Measurements from ENCODE around the gene EN2.

EN2 gene

DNA sequence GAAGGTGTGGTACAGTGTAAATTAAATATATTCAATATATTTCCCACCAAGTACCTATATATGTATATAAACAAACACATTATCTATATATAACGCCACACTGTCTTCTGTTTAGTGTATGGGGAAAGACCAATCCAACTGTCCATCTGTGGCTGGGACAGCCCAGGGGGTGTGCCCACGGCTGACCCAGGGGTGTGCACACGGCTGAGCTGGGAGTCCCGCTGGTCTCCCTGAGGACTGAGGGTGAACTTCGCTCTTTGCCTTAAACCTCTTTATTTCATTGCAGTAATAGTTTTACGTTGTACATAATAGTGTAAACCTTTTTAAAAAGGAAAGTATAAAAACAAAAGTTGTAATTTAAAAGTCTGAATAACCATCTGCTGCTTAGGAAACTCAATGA is 6.3 kb downstream of the EN2 start:
- no peak for DNase-seq (ENCODE audit: low read depth, low spot score)

DNA sequence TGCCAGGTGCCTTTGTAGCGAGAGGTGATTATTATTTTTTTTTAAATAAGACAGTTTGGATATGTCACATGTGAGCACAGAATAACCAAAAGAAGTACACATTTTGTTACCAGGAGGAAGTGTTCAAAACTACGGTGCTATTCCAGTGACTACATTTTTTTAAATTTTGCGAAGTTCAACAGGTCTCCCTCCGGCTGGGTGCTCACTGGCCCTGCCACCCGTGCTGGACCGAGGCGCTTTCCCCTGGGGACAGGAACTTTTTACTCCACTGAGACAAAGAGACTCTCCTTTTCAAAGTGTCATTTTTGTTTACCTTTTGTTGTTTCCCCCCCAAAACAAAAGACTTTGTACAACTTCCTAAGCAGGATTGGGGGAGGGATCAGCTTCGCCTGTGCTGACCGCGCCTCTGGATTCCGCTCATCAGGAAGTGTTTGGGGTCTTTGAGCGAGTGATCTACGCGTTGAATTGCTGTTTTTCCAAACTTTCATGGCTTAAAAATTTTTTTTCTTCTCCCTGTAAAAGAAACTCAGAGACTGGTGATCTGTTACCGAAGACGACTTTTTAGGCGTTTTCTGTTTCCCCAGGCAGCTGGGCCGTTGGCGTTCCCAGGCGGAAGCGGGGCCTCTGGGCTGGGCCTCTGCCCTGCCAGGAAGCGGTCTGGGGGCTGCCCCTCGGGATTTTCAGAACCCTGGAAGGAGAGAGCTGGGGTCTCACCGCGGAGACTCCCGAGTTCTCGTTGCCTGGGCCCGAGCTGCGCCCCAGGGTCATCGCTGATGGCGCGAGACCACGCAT is 7.2 kb downstream of the EN2 start:
- DNase-seq (ENCODE audit: low read depth, low spot score): no peak

DNA sequence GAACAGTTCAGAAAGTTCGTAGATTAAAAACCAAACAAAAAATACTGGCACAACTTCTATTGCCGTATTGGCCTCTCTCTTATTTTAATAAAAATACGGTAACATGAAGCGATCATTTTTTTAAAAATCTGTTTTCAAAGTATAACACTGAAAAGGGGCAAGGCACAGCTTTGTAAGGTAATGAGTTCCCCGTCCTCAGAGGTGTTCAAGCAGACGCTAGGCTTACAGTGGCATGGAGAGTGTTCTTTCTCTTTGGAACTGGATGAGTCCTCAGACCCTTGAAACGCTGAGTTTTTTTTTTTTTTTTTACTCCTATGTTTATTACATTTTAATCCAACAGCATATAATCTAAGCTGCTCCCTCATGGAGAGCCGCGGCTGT is 7.8 kb downstream of the EN2 start:
- no peak for DNase-seq (ENCODE audit: low read depth, low spot score)

DNA sequence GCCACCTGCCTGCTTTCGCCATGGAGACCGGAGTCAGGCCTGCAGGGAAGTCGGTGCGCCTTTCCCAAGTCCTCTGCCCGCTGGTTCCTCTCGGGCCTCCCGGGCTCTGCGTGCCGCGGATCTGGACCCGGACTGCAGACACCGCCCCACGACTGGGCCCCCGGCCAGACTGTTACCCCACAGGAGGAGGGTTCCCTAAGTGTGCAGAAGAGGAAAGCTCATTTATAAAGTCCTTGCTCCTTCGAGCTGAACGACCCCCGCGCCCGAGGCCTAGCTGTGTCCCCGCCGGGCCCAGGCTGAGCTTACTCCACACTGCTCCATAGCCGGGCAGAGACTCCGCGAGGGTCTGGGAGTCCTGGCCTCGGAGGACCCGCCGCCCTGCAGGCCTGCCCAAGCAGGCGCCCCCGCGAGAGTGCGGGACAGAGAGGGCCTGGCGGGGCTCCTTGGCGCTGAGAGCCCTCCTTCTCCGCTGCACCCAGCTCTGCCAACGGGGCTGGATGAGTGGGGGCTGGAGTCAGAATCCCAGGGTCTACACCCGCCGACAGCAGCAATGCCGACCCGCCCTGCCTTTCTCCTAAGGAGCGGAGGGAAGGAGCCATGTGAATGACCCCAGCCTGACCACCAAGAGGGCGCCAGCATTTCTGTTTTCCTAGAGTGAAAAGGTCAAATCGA is 8.3 kb downstream of the EN2 start:
- DNase-seq (ENCODE audit: low read depth, low spot score): no peak

GRCh38 chr7:155466814-155467733 is 9.1 kb downstream of the EN2 start:
- DNase-seq (ENCODE audit: low read depth, low spot score): peak; percentile 27

DNA sequence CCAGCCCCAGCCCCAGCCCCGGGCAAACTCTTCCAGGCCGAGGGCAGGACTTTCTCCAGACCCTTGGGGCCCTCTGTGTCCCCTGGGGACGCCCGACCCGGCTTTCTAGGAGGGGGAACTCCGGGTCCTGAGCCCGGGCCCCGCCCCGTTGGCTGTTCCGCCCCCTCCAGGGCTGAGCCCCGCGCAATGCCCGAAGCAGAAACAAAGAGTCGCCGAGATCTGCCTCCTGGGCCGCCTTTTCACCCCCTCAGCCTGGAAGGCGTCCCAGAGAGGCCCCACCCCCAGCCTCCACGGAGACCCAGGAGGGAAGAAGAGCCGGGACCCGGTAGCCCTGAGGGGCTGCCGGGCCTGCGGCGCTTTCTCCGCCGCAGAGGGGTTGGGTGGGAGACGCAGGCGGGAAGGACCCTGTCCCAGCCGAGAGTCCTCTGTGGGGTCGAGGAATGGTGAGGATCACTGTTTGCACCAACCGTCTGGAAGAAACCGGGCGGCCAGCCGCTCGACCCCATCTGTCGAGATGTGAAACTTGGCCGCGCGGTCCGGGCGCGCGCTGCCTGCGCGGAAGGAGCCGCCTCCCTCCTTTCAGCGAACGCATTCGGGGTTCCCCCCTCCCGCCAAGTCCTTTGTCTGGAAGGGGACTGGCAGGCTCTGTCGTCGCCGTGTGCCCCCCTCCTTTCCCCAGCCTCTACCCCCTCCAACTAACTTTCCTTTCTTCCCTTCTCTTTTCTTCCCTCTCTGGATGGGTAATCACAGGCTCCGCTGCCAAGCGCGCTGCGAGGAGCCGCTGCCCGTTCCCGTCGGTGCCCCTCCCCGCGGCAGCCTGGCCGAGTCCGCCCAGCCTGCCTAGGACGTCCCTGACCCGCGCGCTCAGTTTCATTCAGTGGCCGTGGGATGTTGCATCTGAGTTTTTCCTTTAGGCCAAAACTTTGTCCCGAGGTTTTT is 10.2 kb downstream of the EN2 start:
- DNase-seq (ENCODE audit: low read depth, low spot score): peak; percentile 28

DNA sequence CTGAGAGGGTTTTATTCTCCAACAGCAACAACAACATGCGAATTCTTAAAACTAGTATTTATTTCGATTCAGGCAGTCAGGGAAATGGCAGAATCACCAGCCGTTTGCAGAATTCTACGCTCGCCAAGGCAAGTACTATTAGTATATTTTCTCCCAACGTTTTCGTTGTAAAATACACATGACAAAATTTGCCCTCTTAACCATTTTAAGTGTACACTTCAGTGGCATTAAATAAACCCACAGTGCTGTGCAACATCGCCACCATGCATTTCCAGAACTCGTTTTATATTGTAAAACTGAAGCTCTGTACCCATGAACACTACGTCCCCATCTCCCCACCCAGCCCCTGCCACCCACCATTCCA is 10.8 kb downstream of the EN2 start:
- DNase-seq (ENCODE audit: low read depth, low spot score): no peak

- DNase-seq (ENCODE audit: low read depth, low spot score): no peak
Observed at GRCh38 chr7:155469311-155470185, 11.6 kb downstream of the EN2 start.

DNA sequence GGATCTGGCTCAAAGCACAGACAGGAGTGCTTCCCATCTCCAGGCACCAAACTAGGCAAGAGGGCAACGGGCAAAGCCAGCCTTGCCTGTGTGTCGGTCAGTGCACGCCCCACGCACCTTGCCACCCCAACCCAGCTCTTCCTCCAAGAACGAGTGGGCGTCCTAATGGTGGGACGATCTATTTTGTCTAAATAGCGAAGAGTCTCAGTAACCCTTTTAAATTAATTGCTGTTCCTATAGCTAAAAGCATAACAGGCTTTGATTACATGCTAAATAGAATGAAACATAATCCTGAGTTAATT is 12.2 kb downstream of the EN2 start:
- no peak for DNase-seq (ENCODE audit: low read depth, low spot score)

DNA sequence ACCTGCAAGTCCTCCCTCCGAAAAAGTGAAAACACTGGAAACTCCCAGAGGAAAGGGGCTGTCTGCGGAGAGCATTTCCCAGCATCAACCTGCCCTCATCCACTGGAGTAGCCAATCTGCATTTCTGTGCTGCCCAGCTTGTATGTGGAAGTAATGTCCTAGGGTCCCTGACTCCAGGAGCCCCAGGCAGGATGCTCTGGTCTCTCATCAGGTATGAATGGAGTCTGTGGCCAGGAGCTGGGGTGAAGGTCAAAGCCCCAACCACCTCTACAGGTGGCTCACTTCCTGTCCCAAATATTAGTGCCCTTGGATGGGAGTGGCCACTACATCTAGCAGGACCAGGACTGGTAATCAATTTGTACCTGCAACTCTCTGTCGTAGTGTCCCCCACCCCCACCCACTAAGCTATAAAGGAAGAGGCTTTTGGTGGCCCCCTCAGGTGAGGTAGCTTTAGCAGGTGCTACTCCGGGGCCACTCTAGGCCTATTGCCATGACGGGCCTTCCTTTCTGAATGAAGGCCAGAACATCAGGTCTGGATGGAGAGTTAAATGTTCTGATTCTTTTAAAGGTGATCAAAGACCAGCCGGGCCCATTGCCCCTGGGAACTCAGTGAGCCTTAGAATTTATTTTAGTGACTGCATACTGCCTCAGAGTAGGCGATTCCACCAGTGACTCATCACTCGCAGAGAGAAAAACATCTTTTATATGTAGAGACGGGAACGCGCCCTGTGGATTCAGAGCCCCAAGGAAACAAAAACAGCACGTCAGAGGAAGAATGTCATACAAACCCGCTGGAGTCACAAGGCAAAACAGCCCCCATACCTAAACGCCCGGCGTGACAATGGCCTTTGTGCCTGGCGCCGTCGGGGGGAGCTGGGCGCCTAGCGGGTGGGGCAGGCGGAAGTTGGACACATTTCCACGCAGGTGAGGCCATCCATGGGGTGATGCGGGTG is 13.0 kb downstream of the EN2 start:
- DNase-seq (ENCODE audit: low read depth, low spot score): no peak

DNA sequence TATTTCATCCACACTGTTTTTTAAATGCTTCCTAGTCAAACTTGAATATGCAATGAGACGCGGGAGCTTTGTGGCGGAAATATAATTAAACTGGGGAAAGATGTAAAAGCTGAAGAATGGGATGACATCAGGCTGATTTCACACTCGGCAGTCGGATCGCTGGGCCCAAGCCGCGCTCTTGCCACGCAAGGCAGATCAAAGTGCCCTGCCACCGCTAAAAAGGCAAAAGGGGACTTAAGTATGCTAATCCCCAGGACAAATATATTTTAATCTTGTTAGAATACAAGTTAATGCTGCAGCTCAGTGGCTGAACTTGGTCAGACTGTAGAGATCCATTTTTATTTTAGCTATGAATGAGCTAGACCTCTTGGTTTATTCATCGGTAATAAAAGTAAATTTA is 13.8 kb downstream of the EN2 start:
- DNase-seq (ENCODE audit: low read depth, low spot score): no peak

GRCh38 chr7:155477476-155477875 is 19.5 kb downstream of the EN2 start:
- no peak for DNase-seq (ENCODE audit: low read depth, low spot score)

- no peak for DNase-seq (ENCODE audit: low read depth, low spot score)
Observed at GRCh38 chr7:155481764-155482163, 23.8 kb downstream of the EN2 start.

GRCh38 chr7:155482511-155483183 is 24.7 kb downstream of the EN2 start:
- DNase-seq (ENCODE audit: low read depth, low spot score): no peak

DNA sequence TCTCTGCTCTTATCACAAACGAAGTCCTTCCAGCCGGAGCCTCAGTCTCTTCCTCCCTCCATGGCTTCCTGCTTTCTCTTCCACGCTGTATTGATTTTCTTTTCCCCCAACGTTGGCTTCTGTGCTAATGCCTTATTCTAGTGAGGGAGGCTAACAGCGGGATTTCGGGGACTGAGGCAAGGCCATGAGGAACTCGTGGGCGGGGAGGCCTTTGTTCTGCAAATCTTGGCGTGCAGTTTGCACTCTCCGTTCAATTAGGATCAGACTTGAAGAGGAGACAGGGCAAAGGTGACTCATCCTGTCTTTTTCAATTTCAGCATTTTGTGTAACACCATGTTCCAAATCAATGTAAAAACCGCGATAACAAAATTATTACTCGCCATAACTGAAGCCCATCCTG is 25.3 kb downstream of the EN2 start:
- DNase-seq (ENCODE audit: low read depth, low spot score): no peak

GRCh38 chr7:155483868-155484325 is 26.0 kb downstream of the EN2 start:
- no peak for DNase-seq (ENCODE audit: low read depth, low spot score)

- no peak for DNase-seq (ENCODE audit: low read depth, low spot score)
Observed at GRCh38 chr7:155484483-155485399, 26.8 kb downstream of the EN2 start.

All from astrocyte of the hippocampus (primary cell).